ENCODE results near the gene RD3L.

DNA sequence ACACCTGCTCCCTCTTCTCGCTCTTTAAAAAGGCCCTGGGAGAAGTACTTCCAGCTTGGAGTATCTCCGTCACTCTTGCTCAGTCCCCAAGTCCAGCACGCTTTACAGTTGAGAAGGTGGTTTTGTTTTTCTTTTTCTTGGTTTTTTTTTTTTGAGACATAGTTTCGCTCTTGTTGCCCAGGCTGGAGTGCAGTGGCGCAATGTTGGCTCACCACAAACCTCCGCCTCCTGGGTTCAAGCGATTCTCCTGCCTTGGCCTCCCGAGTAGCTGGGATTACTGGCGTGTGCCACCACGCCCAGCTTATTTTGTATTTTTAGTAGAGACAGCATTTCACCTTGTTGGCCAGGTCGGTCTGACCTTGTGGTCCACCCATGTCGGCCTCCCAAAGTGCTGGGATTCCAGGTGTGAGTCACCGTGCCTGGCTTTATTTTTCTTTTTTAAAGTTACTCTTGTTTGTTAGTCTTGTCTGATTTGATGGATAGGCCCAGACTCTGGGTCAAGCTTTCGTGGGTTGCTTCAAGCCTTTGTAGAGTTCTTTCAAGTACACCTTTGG, 12.2 kb downstream of the RD3L start:
- no peak for TF ChIP-seq EZH2 (IDR thresholded peaks at IDR 0.05; ENCODE audit: borderline replicate concordance, low read depth, low read length, severe bottlenecking)
- TF ChIP-seq, protein P1, sequence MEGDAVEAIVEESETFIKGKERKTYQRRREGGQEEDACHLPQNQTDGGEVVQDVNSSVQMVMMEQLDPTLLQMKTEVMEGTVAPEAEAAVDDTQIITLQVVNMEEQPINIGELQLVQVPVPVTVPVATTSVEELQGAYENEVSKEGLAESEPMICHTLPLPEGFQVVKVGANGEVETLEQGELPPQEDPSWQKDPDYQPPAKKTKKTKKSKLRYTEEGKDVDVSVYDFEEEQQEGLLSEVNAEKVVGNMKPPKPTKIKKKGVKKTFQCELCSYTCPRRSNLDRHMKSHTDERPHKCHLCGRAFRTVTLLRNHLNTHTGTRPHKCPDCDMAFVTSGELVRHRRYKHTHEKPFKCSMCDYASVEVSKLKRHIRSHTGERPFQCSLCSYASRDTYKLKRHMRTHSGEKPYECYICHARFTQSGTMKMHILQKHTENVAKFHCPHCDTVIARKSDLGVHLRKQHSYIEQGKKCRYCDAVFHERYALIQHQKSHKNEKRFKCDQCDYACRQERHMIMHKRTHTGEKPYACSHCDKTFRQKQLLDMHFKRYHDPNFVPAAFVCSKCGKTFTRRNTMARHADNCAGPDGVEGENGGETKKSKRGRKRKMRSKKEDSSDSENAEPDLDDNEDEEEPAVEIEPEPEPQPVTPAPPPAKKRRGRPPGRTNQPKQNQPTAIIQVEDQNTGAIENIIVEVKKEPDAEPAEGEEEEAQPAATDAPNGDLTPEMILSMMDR (IDR thresholded peaks at IDR 0.05; ENCODE audit: borderline replicate concordance, extremely low read depth, low read length, poor library complexity, severe bottlenecking), result no peak

All from DND-41 (cell line).